ENCODE results near the gene IL13RA2. TPM values are rescaled to one million over a fixed set of nuclear protein-coding genes. Genes with fewer than 3 reads are reported as not detected.

Gene IL13RA2
- total and polyA plus RNA-seq, 2 of the 8 experiments (the other 6 are each of a cell fraction or from before 2014, with no cell fraction given): not detected

GRCh38 chrX:114973013-114973412, 44.4 kb downstream of the IL13RA2 start (continued):
- TF ChIP-seq JUN (IDR thresholded peaks at IDR 0.05; ENCODE audit: low read depth, low read length) (no peak), HDAC2 (IDR thresholded peaks at IDR 0.05; ENCODE audit: borderline replicate concordance in 1 of 2, low read depth in 2 of 2, low read length in 2 of 2) (no peak)
